Neural progenitor cell (in vitro differentiated cells): Measurements from ENCODE around the gene FGD2. TPM values are rescaled to one million over a fixed set of nuclear protein-coding genes. Genes with fewer than 3 reads are reported as not detected.

Experiments
- DNase-seq: peaks from one replicate; pipeline ENCODE4 v3.0.0-alpha.2; 2016; ENCODE audit warnings: low spot score
- H2AFZ ChIP-seq: fragments of 200-600 bp; sonication (generic); replicated peaks from 2 replicates; pipeline ENCODE4 v1.6.1; 2016; ENCODE audit warnings: antibody characterized with exemption
- H3F3A ChIP-seq: fragments of 200-600 bp; sonication (generic); 2 replicates; pipeline ENCODE4 v1.6.1; 2016; ENCODE audit warnings: antibody characterized with exemption, low read depth
- H3K27ac ChIP-seq: fragments of 200-600 bp; sonication (generic); 2 replicates; pipeline ENCODE4 v1.5.1; 2016; ENCODE audit warnings: mild to moderate bottlenecking
- H3K27me3 ChIP-seq: fragments of 200-600 bp; sonication (generic); 2 replicates; pipeline ENCODE4 v1.6.1; 2016; ENCODE audit warnings: mild to moderate bottlenecking, moderate library complexity
- H3K36me3 ChIP-seq: fragments of 200-600 bp; sonication (generic); 2 replicates; pipeline ENCODE4 v1.5.1; 2016
- H3K4me1 ChIP-seq: fragments of 200-600 bp; sonication (generic); 2 replicates; pipeline ENCODE4 v1.6.1; 2016; ENCODE audit warnings: mixed run types
- H3K4me2 ChIP-seq: fragments of 200-600 bp; sonication (generic); 2 replicates; pipeline ENCODE4 v1.6.1; 2016
- H3K4me3 ChIP-seq: fragments of 200-600 bp; sonication (generic); 2 replicates; pipeline ENCODE4 v1.5.1; 2016
- H3K79me2 ChIP-seq: fragments of 200-600 bp; sonication (generic); 2 replicates; pipeline ENCODE4 v1.6.1; 2016; ENCODE audit warnings: low read depth
- H3K9ac ChIP-seq: fragments of 200-600 bp; sonication (generic); 2 replicates; pipeline ENCODE4 v1.6.1; 2016
- H3K9me3 ChIP-seq: fragments of 200-600 bp; sonication (generic); 2 replicates; pipeline ENCODE4 v1.5.1; 2016; ENCODE audit warnings: low read depth
- H4K20me1 ChIP-seq: fragments of 200-600 bp; sonication (generic); 2 replicates; pipeline ENCODE4 v1.6.1; 2016; ENCODE audit warnings: low read depth
- H3K27ac Mint-ChIP-seq: 3 replicates; pipeline ENCODE4 v1.8.0; 2021; ENCODE audit warnings: mixed read lengths
- H3K27me3 Mint-ChIP-seq: 2 replicates; pipeline ENCODE4 v1.8.0; 2022; ENCODE audit warnings: low read depth, mild to moderate bottlenecking, inconsistent platforms, moderate library complexity, mixed read lengths; ENCODE audit not compliant: insufficient read depth
- H3K36me3 Mint-ChIP-seq: 3 replicates; pipeline ENCODE4 v1.8.0; 2021; ENCODE audit warnings: mixed read lengths
- H3K4me1 Mint-ChIP-seq: 3 replicates; pipeline ENCODE4 v1.8.0; 2021; ENCODE audit warnings: mixed read lengths
- H3K4me3 Mint-ChIP-seq: 3 replicates; pipeline ENCODE4 v1.8.0; 2021; ENCODE audit warnings: mild to moderate bottlenecking, moderate library complexity, mixed read lengths
- H3K9me3 Mint-ChIP-seq: 3 replicates; pipeline ENCODE4 v1.8.0; 2020; ENCODE audit warnings: mixed read lengths
- EZH2 ChIP-seq: fragments of 200-600 bp; sonication (generic); IDR thresholded peaks from 2 replicates; pipeline ENCODE4 v1.6.1; 2017; ENCODE audit warnings: antibody characterized with exemption, mild to moderate bottlenecking, moderate library complexity
- EZH2phosphoT487 ChIP-seq: fragments of 200-600 bp; sonication (generic); IDR thresholded peaks from 2 replicates; pipeline ENCODE4 v1.6.1; 2017; ENCODE audit warnings: antibody characterized with exemption
- total RNA-seq: library from RNA; depleted of rRNA; stranded (reverse); fragments of >200 nt; gene quantifications from 2 replicates; pipeline ENCODE4 v1.2.3, GENCODE V29; 2015; ENCODE audit warnings: low replicate concordance
- TF ChIP-seq, protein P1 (sequence below): fragments of 200-600 bp; sonication (generic); IDR thresholded peaks from 2 replicates; pipeline ENCODE4 v1.5.1; 2017; ENCODE audit warnings: antibody characterized with exemption, mild to moderate bottlenecking

Gene FGD2
- total RNA-seq, 1 donor from 2014 or later = 0.06 TPM

- Mint-ChIP-seq H3K27ac (no peak overlapping the region), H3K27me3 (no peaks in the 10 kb centered on the region), H3K4me1 (peaks cover 35% of the 10 kb centered on the region), H3K36me3 (peaks cover 2% of the 10 kb centered on the region), H3K4me3 (no peak overlapping the region), H3K9me3 (peaks cover 3% of the 10 kb centered on the region)
- DNase-seq = no peak
- no peaks in the 10 kb centered on the region for H3K36me3 ChIP-seq
- no peak overlapping the region for H3K27ac ChIP-seq
- H3F3A ChIP-seq = peaks cover 11% of the 10 kb centered on the region
- TF ChIP-seq EZH2 (no peak), EZH2phosphoT487 (no peak)
- TF ChIP-seq, protein P1, sequence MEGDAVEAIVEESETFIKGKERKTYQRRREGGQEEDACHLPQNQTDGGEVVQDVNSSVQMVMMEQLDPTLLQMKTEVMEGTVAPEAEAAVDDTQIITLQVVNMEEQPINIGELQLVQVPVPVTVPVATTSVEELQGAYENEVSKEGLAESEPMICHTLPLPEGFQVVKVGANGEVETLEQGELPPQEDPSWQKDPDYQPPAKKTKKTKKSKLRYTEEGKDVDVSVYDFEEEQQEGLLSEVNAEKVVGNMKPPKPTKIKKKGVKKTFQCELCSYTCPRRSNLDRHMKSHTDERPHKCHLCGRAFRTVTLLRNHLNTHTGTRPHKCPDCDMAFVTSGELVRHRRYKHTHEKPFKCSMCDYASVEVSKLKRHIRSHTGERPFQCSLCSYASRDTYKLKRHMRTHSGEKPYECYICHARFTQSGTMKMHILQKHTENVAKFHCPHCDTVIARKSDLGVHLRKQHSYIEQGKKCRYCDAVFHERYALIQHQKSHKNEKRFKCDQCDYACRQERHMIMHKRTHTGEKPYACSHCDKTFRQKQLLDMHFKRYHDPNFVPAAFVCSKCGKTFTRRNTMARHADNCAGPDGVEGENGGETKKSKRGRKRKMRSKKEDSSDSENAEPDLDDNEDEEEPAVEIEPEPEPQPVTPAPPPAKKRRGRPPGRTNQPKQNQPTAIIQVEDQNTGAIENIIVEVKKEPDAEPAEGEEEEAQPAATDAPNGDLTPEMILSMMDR = no peak
- H3K9ac ChIP-seq = no peak overlapping the region
- no peak overlapping the region for H3K4me2 ChIP-seq
- no peaks in the 10 kb centered on the region for H3K27me3 ChIP-seq
- peaks cover 16% of the 10 kb centered on the region for H3K4me1 ChIP-seq
- H3K9me3 ChIP-seq = no peaks in the 10 kb centered on the region
- H4K20me1 ChIP-seq = no peaks in the 10 kb centered on the region
- no peak overlapping the region for H2AFZ ChIP-seq
- no peaks in the 10 kb centered on the region for H3K79me2 ChIP-seq
- no peak overlapping the region for H3K4me3 ChIP-seq
Observed at GRCh38 chr6:37068356-37069270, 63.2 kb downstream of the FGD2 start.

DNA sequence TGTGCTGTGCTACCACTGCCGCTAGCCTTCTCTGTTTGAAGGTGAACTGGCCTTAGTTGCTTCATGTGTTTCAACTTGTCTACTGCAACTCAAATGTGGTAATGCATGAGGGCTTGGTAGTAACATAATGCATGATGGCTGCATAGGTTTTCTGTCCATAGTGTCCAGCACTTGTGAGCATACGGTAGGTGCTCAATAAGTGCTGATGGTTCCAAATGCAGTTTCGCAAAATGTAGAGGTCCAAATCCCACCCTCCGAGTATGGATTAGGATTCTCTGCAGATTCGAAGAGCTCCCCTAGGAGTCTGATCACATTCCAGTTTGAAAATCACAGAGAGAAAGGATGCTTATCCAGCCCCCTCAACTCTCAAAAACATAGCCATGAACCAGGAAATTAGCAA lies 64.2 kb downstream of the FGD2 start:
- no peaks in the 10 kb centered on the region for H3K36me3 ChIP-seq
- no peak overlapping the region for H3K27ac Mint-ChIP-seq
- H3K27ac ChIP-seq = no peak overlapping the region
- H2AFZ ChIP-seq = no peak overlapping the region
- TF ChIP-seq, protein P1 = no peak
- TF ChIP-seq EZH2phosphoT487 (no peak), EZH2 (no peak)
- no peaks in the 10 kb centered on the region for H4K20me1 ChIP-seq
- H3K9me3 Mint-ChIP-seq = peaks cover 3% of the 10 kb centered on the region
- H3K4me1 ChIP-seq = peaks cover 16% of the 10 kb centered on the region
- H3K79me2 ChIP-seq = no peaks in the 10 kb centered on the region
- DNase-seq = no peak
- H3K27me3 ChIP-seq = no peaks in the 10 kb centered on the region
- no peaks in the 10 kb centered on the region for H3K36me3 Mint-ChIP-seq
- no peak overlapping the region for H3K4me2 ChIP-seq
- peaks cover 3% of the 10 kb centered on the region for H3K27me3 Mint-ChIP-seq
- H3K4me1 Mint-ChIP-seq = peaks cover 35% of the 10 kb centered on the region
- H3K4me3 Mint-ChIP-seq = no peak overlapping the region
- H3K4me3 ChIP-seq = no peak overlapping the region
- no peak overlapping the region for H3K9ac ChIP-seq
- H3F3A ChIP-seq = peaks cover 11% of the 10 kb centered on the region
- no peaks in the 10 kb centered on the region for H3K9me3 ChIP-seq

GRCh38 chr6:37072526-37072925 lies 67.1 kb downstream of the FGD2 start:
- no peak overlapping the region for H2AFZ ChIP-seq
- H3K27ac ChIP-seq = no peak overlapping the region
- peaks cover 20% of the 10 kb centered on the region for H3K4me1 ChIP-seq
- no peaks in the 10 kb centered on the region for H3K79me2 ChIP-seq
- H3K27ac Mint-ChIP-seq = peak overlapping the region; percentile 67
- peaks cover 4% of the 10 kb centered on the region for H3K27me3 Mint-ChIP-seq
- H3K4me1 Mint-ChIP-seq = peaks cover 36% of the 10 kb centered on the region
- no peak overlapping the region for H3K9ac ChIP-seq
- H3K9me3 ChIP-seq = no peaks in the 10 kb centered on the region
- H3K4me3 Mint-ChIP-seq = no peak overlapping the region
- H3K36me3 ChIP-seq = no peaks in the 10 kb centered on the region
- no peak for DNase-seq
- no peaks in the 10 kb centered on the region for H4K20me1 ChIP-seq
- H3F3A ChIP-seq = peaks cover 11% of the 10 kb centered on the region
- H3K27me3 ChIP-seq = no peaks in the 10 kb centered on the region
- H3K9me3 Mint-ChIP-seq = peaks cover 2% of the 10 kb centered on the region
- H3K4me3 ChIP-seq = no peak overlapping the region
- no peak overlapping the region for H3K4me2 ChIP-seq
- no peaks in the 10 kb centered on the region for H3K36me3 Mint-ChIP-seq
- TF ChIP-seq, protein P1 = no peak
- no peak for TF ChIP-seq EZH2phosphoT487
- no peak for TF ChIP-seq EZH2
